HepG2 (cell line): ENCODE data around the gene TYW1B.
"Not testable (repeated sequence)": the region's sequence is repeated elsewhere in the genome, so short reads cannot be mapped to it uniquely, and the experiment has no call there.

Experiments
- ASH2L ChIP-seq: fragments of 300-600, 200-600 bp; sonication (generic); IDR thresholded peaks from 2 replicates; pipeline ENCODE4 v1.7.0; 2017; ENCODE audit warnings: low read depth, mild to moderate bottlenecking, moderate library complexity, mixed read lengths, low read length; ENCODE audit not compliant: insufficient read length
- MAX ChIP-seq: IDR thresholded peaks from 2 replicates; pipeline ENCODE4 v1.6.1; 2012; ENCODE audit warnings: inconsistent platforms
- POLR2A ChIP-seq, 2 experiments: IDR thresholded peaks; 2 replicates each; pipeline ENCODE4 v1.6.1; 2011; ENCODE audit warnings: low read depth in 2 of 2, low read length in 2 of 2, mild to moderate bottlenecking in 1 of 2, moderate library complexity in 1 of 2; ENCODE audit not compliant: insufficient read depth in 1 of 2
- REPIN1 ChIP-seq: sonication (generic); formaldehyde crosslinking; IDR thresholded peaks from 2 replicates; pipeline ENCODE4 v1.8.0; 2022; ENCODE audit warnings: missing genetic modification reagents, low read depth, mild to moderate bottlenecking, borderline replicate concordance
- RFXAP ChIP-seq: sonication (generic); formaldehyde crosslinking; IDR thresholded peaks from 2 replicates; pipeline ENCODE4 v1.4.0; 2020; ENCODE audit warnings: missing genetic modification reagents, borderline replicate concordance
- ZNF552 ChIP-seq: sonication (generic); formaldehyde crosslinking; IDR thresholded peaks from 2 replicates; pipeline ENCODE4 v1.9.0; 2022; ENCODE audit warnings: missing genetic modification reagents, mild to moderate bottlenecking, borderline replicate concordance
- ZNF7 ChIP-seq: IDR thresholded peaks from 2 replicates; pipeline ENCODE4 v1.6.1; 2016; ENCODE audit warnings: missing biosample characterization, missing genetic modification reagents
- TF ChIP-seq, protein P1 (sequence below): sonication (generic); formaldehyde crosslinking; IDR thresholded peaks from 2 replicates; pipeline ENCODE4 v1.5.0; 2020; ENCODE audit warnings: mild to moderate bottlenecking, missing genetic modification reagents, moderate library complexity

GRCh38 chr7:72790698-72791060 lies 37.3 kb downstream of the TYW1B start:
- TF ChIP-seq, protein P1, sequence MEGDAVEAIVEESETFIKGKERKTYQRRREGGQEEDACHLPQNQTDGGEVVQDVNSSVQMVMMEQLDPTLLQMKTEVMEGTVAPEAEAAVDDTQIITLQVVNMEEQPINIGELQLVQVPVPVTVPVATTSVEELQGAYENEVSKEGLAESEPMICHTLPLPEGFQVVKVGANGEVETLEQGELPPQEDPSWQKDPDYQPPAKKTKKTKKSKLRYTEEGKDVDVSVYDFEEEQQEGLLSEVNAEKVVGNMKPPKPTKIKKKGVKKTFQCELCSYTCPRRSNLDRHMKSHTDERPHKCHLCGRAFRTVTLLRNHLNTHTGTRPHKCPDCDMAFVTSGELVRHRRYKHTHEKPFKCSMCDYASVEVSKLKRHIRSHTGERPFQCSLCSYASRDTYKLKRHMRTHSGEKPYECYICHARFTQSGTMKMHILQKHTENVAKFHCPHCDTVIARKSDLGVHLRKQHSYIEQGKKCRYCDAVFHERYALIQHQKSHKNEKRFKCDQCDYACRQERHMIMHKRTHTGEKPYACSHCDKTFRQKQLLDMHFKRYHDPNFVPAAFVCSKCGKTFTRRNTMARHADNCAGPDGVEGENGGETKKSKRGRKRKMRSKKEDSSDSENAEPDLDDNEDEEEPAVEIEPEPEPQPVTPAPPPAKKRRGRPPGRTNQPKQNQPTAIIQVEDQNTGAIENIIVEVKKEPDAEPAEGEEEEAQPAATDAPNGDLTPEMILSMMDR = not testable (repeated sequence)
- not testable (repeated sequence) for TF ChIP-seq ZNF552; ZNF7; REPIN1 (CRISPR knock-in tag); RFXAP (CRISPR knock-in tag); POLR2A (IDR thresholded peaks at IDR 0.05; ENCODE audit: insufficient read depth in 1 of 2, low read depth in 2 of 2, low read length in 2 of 2); ASH2L; MAX
